ENCODE data around the gene DMD.

The DMD gene

DNA sequence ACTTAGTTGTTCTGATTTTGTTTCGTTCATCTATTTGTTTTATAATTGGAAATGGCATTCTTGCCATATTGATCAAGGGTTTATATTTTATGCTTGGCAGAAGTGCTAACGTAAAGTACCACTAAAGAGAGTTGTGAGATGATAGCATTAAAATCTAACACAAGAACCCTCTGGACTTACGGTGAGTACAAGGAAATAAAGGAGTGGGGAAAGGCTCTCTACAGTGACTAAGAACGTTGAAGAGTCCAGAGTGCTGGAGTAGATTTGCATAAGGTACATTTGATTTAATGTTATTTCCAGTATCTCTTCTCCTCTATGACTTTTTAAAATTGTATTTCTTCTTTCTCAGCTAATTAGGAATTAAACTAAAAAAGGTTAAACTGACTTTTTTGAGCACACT lies 612.6 kb downstream of the DMD start:
- Histone ChIP-seq H3K36me3 (ENCODE audit: insufficient read depth, low read length) (no peaks in the 10 kb centered on the region), H3K9me3 (ENCODE audit: low read length) (no peaks in the 10 kb centered on the region), H3K4me1 (ENCODE audit: insufficient read depth, low read length) (no peaks in the 10 kb centered on the region), H3K4me3 (ENCODE audit: low read length) (no peak overlapping the region), H2AFZ (ENCODE audit: low read depth, low read length) (no peak overlapping the region), H3K27me3 (ENCODE audit: insufficient read depth, low read length) (no peaks in the 10 kb centered on the region)

GRCh38 chrX:32597777-32598176 lies 613.6 kb downstream of the DMD start:
- Histone ChIP-seq H3K9me3 (ENCODE audit: low read length) (no peaks in the 10 kb centered on the region), H3K4me1 (ENCODE audit: insufficient read depth, low read length) (no peaks in the 10 kb centered on the region), H3K36me3 (ENCODE audit: insufficient read depth, low read length) (no peaks in the 10 kb centered on the region), H2AFZ (ENCODE audit: low read depth, low read length) (no peak overlapping the region), H3K4me3 (ENCODE audit: low read length) (no peak overlapping the region), H3K27me3 (ENCODE audit: insufficient read depth, low read length) (no peaks in the 10 kb centered on the region)

DNA sequence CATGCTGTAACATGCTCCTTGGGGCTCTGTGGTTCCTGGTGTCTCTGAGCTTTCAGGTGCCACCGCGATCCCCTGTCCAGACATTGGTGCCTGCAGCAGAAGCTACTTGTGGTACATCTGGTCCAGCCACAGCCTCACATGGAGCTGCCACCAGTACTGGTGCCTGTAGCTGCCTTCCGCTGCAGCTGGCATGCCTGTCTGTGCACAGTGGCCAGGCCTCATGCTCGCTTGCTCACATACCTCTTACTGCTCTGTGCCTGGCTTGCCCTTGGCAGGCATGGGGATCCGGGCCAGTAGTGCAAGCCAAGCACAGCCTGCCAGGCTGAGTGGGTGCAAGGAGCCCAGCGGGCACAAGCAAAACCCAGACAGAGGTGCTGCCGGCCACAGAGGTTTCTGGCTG lies 618.6 kb downstream of the DMD start:
- H3K9me3 ChIP-seq (ENCODE audit: low read length) = no peaks in the 10 kb centered on the region
- H3K27me3 ChIP-seq (ENCODE audit: insufficient read depth, low read length) = no peaks in the 10 kb centered on the region
- H3K36me3 ChIP-seq (ENCODE audit: insufficient read depth, low read length) = no peaks in the 10 kb centered on the region
- H3K4me1 ChIP-seq (ENCODE audit: insufficient read depth, low read length) = no peaks in the 10 kb centered on the region
- H2AFZ ChIP-seq (ENCODE audit: low read depth, low read length) = no peak overlapping the region
- H3K4me3 ChIP-seq (ENCODE audit: low read length) = no peak overlapping the region

GRCh38 chrX:32591589-32591988 lies 619.8 kb downstream of the DMD start:
- H3K4me1 ChIP-seq (ENCODE audit: insufficient read depth, low read length) = no peaks in the 10 kb centered on the region
- H3K9me3 ChIP-seq (ENCODE audit: low read length) = no peaks in the 10 kb centered on the region

DNA sequence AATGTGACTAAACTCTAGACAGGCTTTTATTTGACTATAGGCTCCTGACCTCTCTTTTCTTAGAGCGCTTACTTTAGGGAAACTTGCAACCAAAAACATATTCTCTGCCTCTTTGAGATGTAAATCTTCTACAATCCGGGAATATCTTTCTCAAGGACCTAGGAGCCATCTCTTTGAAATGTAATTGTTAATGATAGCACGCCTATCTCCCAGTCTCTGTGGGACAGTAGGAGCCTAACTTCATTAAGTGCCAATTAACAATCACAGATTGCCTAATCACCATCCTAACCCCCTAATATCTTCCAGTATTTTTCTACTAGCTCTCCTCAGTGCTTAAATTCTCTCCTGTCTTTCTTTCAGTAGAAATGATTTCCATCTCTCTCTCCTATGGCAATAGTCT lies 628.6 kb downstream of the DMD start:
- Histone ChIP-seq H3K9me3 (ENCODE audit: low read length) (no peaks in the 10 kb centered on the region), H3K36me3 (ENCODE audit: insufficient read depth, low read length) (no peaks in the 10 kb centered on the region), H3K4me1 (ENCODE audit: insufficient read depth, low read length) (no peaks in the 10 kb centered on the region), H3K4me3 (ENCODE audit: low read length) (no peak overlapping the region), H2AFZ (ENCODE audit: low read depth, low read length) (no peak overlapping the region), H3K27me3 (ENCODE audit: insufficient read depth, low read length) (no peaks in the 10 kb centered on the region)

More at GRCh38 chrX:32591589-32591988, 619.8 kb downstream of the DMD start:
- Histone ChIP-seq H3K27me3 (ENCODE audit: insufficient read depth, low read length) (no peaks in the 10 kb centered on the region), H3K36me3 (ENCODE audit: insufficient read depth, low read length) (no peaks in the 10 kb centered on the region), H2AFZ (ENCODE audit: low read depth, low read length) (no peak overlapping the region), H3K4me3 (ENCODE audit: low read length) (no peak overlapping the region)

GRCh38 chrX:32576885-32577284 lies 634.5 kb downstream of the DMD start:
- Histone ChIP-seq H3K4me3 (ENCODE audit: low read length) (no peak overlapping the region), H3K4me1 (ENCODE audit: insufficient read depth, low read length) (no peaks in the 10 kb centered on the region), H3K27me3 (ENCODE audit: insufficient read depth, low read length) (no peaks in the 10 kb centered on the region), H3K9me3 (ENCODE audit: low read length) (no peaks in the 10 kb centered on the region), H3K36me3 (ENCODE audit: insufficient read depth, low read length) (no peaks in the 10 kb centered on the region), H2AFZ (ENCODE audit: low read depth, low read length) (no peak overlapping the region)

- no peaks in the 10 kb centered on the region for H3K4me1 ChIP-seq (ENCODE audit: insufficient read depth, low read length)
- no peaks in the 10 kb centered on the region for H3K36me3 ChIP-seq (ENCODE audit: insufficient read depth, low read length)
- no peak overlapping the region for H2AFZ ChIP-seq (ENCODE audit: low read depth, low read length)
- no peaks in the 10 kb centered on the region for H3K27me3 ChIP-seq (ENCODE audit: insufficient read depth, low read length)
- no peaks in the 10 kb centered on the region for H3K9me3 ChIP-seq (ENCODE audit: low read length)
- no peak overlapping the region for H3K4me3 ChIP-seq (ENCODE audit: low read length)
Observed at GRCh38 chrX:32572644-32573043, 638.7 kb downstream of the DMD start.

GRCh38 chrX:32571579-32571978 lies 639.8 kb downstream of the DMD start:
- H2AFZ ChIP-seq (ENCODE audit: low read depth, low read length) = no peak overlapping the region
- no peaks in the 10 kb centered on the region for H3K36me3 ChIP-seq (ENCODE audit: insufficient read depth, low read length)
- no peaks in the 10 kb centered on the region for H3K9me3 ChIP-seq (ENCODE audit: low read length)
- H3K4me3 ChIP-seq (ENCODE audit: low read length) = no peak overlapping the region
- H3K4me1 ChIP-seq (ENCODE audit: insufficient read depth, low read length) = no peaks in the 10 kb centered on the region
- no peaks in the 10 kb centered on the region for H3K27me3 ChIP-seq (ENCODE audit: insufficient read depth, low read length)

DNA sequence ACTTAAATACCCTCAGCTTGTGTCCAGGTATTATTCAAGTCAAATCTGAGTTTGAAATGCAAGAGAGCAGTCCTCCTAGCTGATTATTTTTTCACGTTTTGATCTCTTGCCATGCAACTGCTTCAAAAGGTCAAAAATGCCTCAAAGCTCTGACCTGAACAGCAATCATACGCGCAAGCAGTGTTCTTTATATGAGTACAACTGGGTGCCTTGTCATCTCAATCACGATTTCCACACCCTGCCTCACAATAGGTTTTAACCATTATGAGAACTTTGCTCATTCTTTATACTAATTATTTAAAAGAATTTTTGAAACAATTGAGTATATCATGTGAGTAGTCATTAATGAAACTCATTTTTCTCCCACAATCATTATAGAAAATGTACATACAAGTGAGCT lies 649.1 kb downstream of the DMD start:
- H3K4me1 ChIP-seq (ENCODE audit: insufficient read depth, low read length) = no peaks in the 10 kb centered on the region
- no peaks in the 10 kb centered on the region for H3K27me3 ChIP-seq (ENCODE audit: insufficient read depth, low read length)
- no peak overlapping the region for H3K4me3 ChIP-seq (ENCODE audit: low read length)
- no peaks in the 10 kb centered on the region for H3K36me3 ChIP-seq (ENCODE audit: insufficient read depth, low read length)
- no peak overlapping the region for H2AFZ ChIP-seq (ENCODE audit: low read depth, low read length)
- H3K9me3 ChIP-seq (ENCODE audit: low read length) = no peaks in the 10 kb centered on the region

- H3K9me3 ChIP-seq (ENCODE audit: low read length) = no peaks in the 10 kb centered on the region
- no peaks in the 10 kb centered on the region for H3K4me1 ChIP-seq (ENCODE audit: insufficient read depth, low read length)
- H3K36me3 ChIP-seq (ENCODE audit: insufficient read depth, low read length) = no peaks in the 10 kb centered on the region
- H3K4me3 ChIP-seq (ENCODE audit: low read length) = no peak overlapping the region
- H3K27me3 ChIP-seq (ENCODE audit: insufficient read depth, low read length) = no peaks in the 10 kb centered on the region
- no peak overlapping the region for H2AFZ ChIP-seq (ENCODE audit: low read depth, low read length)
Observed at GRCh38 chrX:32545101-32545500, 666.2 kb downstream of the DMD start.

- H3K9me3 ChIP-seq (ENCODE audit: low read length) = no peaks in the 10 kb centered on the region
- peaks cover 2% of the 10 kb centered on the region for H3K27me3 ChIP-seq (ENCODE audit: insufficient read depth, low read length)
- H2AFZ ChIP-seq (ENCODE audit: low read depth, low read length) = no peak overlapping the region
- no peaks in the 10 kb centered on the region for H3K4me1 ChIP-seq (ENCODE audit: insufficient read depth, low read length)
- no peaks in the 10 kb centered on the region for H3K36me3 ChIP-seq (ENCODE audit: insufficient read depth, low read length)
- H3K4me3 ChIP-seq (ENCODE audit: low read length) = no peak overlapping the region
Observed at GRCh38 chrX:32538554-32538953, 672.8 kb downstream of the DMD start.

- no peak overlapping the region for H2AFZ ChIP-seq (ENCODE audit: low read depth, low read length)
- no peak overlapping the region for H3K4me3 ChIP-seq (ENCODE audit: low read length)
- H3K9me3 ChIP-seq (ENCODE audit: low read length) = no peaks in the 10 kb centered on the region
- no peaks in the 10 kb centered on the region for H3K4me1 ChIP-seq (ENCODE audit: insufficient read depth, low read length)
- no peaks in the 10 kb centered on the region for H3K36me3 ChIP-seq (ENCODE audit: insufficient read depth, low read length)
- H3K27me3 ChIP-seq (ENCODE audit: insufficient read depth, low read length) = peaks cover 2% of the 10 kb centered on the region
Observed at GRCh38 chrX:32533848-32534247, 677.5 kb downstream of the DMD start.

DNA sequence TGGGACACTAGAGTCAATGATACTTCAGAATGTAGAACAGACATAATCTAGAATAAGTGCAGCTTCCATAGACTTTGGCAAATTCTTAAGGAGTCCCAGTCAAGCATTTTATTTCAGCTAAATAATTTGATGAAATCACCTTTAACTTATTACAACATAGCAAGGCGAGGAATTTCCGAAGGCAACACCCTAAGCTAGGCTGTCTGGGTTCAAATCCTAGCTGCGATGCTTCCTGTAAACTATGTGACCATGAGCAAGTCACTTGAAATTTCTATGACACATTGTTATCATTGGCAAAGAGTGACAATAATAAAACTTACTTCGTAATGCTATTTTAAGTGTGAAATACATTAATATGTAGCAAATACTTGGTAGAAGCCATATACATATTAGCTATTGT lies 679.1 kb downstream of the DMD start:
- H3K9me3 ChIP-seq (ENCODE audit: low read length) = no peaks in the 10 kb centered on the region
- H3K4me1 ChIP-seq (ENCODE audit: insufficient read depth, low read length) = no peaks in the 10 kb centered on the region
- H3K4me3 ChIP-seq (ENCODE audit: low read length) = no peak overlapping the region
- H3K27me3 ChIP-seq (ENCODE audit: insufficient read depth, low read length) = no peaks in the 10 kb centered on the region
- no peaks in the 10 kb centered on the region for H3K36me3 ChIP-seq (ENCODE audit: insufficient read depth, low read length)
- H2AFZ ChIP-seq (ENCODE audit: low read depth, low read length) = no peak overlapping the region

DNA sequence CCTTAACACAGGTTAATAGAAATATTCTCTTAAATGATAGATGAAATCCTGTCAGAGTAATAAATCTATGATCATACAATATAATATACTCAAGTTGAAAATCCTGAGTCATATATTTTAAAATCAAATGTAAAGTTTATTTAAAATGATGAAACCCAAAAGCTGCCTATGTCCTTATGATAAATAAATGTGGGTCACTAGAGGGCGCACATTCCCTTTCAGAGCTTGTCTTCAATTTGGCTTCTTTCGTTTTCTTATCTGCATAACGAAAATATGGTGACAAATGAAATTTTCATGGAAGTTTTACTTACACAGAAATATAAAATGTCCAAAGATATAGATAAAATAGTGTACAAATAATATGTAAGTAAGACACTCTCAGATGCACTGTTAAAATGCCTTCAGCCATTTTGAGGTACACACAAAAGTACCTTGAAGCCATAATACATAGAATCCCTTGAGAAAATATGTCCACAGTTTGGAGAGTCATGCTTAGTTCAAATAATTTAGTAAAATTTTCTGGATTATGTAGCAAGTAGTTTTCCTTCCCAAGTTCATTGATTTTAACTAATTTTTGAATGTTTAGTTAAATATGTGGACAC lies 680.4 kb downstream of the DMD start:
- Histone ChIP-seq H2AFZ (ENCODE audit: low read depth, low read length) (peak overlapping the region; percentile 26), H3K9me3 (ENCODE audit: low read length) (no peaks in the 10 kb centered on the region), H3K4me3 (ENCODE audit: low read length) (peak overlapping the region; percentile 38), H3K4me1 (ENCODE audit: insufficient read depth, low read length) (no peaks in the 10 kb centered on the region), H3K27me3 (ENCODE audit: insufficient read depth, low read length) (no peaks in the 10 kb centered on the region), H3K36me3 (ENCODE audit: insufficient read depth, low read length) (no peaks in the 10 kb centered on the region)
